B cell (primary cell): ENCODE measurements around the gene RIN3. TPM values are rescaled to one million over a fixed set of nuclear protein-coding genes. Genes with fewer than 3 reads are reported as not detected.

Experiments
- ATAC-seq: fragments of 200-7000 bp; cut with Tn5 transposase; one replicate; pipeline ENCODE4 v1.10.0; 2021; ENCODE audit warnings: low read depth, mild to moderate bottlenecking, moderate number of reproducible peaks, moderate library complexity
- CTCF ChIA-PET: fragments of 350-600 bp; sonication (Branson Sonifier 250); formaldehyde crosslinking; loops from one replicate; lab custom pipeline; 2021; ENCODE audit warnings: antibody characterized with exemption, inconsistent platforms; lab: Charles Lee
- POLR2A ChIA-PET: fragments of 350-600 bp; sonication (Branson Sonifier 250); formaldehyde crosslinking; loops from one replicate; lab custom pipeline; 2021; ENCODE audit warnings: antibody characterized with exemption; lab: Charles Lee
- DNase-seq: peaks from one replicate; pipeline ENCODE4 v3.0.0; 2013
- H2AFZ ChIP-seq: 2 replicates; pipeline ENCODE4 v1.6.1; 2012; ENCODE audit warnings: mild to moderate bottlenecking, low read depth, low read length; ENCODE audit not compliant: insufficient read depth, poor library complexity, severe bottlenecking
- H3K27ac ChIP-seq, 2 donors: 1 replicate in 1 of 2; 2 replicates in 1 of 2; pipeline ENCODE4 v1.5.1; 2012 to 2013; ENCODE audit warnings: low read length in 2 of 2, mild to moderate bottlenecking in 2 of 2, moderate library complexity in 1 of 2
- H3K27me3 ChIP-seq, 4 experiments: fragments of 200-600 bp in 1 of 4; sonication (generic) in 1 of 4; replicated peaks in 1 of 4; 1 replicate in 2 of 4; 2 replicates in 2 of 4; pipeline versions ENCODE4 v1.6.1 to v1.7.0; 2013 to 2016; ENCODE audit warnings: low read length in 3 of 4, mild to moderate bottlenecking in 2 of 4, mixed read lengths in 1 of 4, moderate library complexity in 1 of 4; ENCODE audit not compliant: insufficient read depth in 4 of 4, control insufficient read depth in 3 of 4; ENCODE audit errors: control extremely low read depth in 1 of 4
- H3K36me3 ChIP-seq, 2 experiments: replicated peaks in 1 of 2; 1 replicate in 1 of 2; 2 replicates in 1 of 2; pipeline versions ENCODE4 v1.6.1 to v1.7.1; 2013; ENCODE audit warnings: low read length in 1 of 2; ENCODE audit not compliant: insufficient read depth in 2 of 2, control insufficient read depth in 1 of 2; ENCODE audit errors: control extremely low read depth in 1 of 2, extremely low read depth in 1 of 2
- H3K4me1 ChIP-seq, 2 donors: fragments of 200-600 bp in 1 of 2; sonication (generic) in 1 of 2; 1 replicate in 1 of 2; 2 replicates in 1 of 2; pipeline versions ENCODE4 v1.5.1 to v1.6.1; 2013 to 2017; ENCODE audit warnings: low read length in 2 of 2; ENCODE audit not compliant: control insufficient read depth in 2 of 2, insufficient read depth in 2 of 2
- H3K4me2 ChIP-seq: replicated peaks from 2 replicates; pipeline ENCODE3; 2012; ENCODE audit warnings: mild to moderate bottlenecking, low read depth, low read length; ENCODE audit not compliant: poor library complexity, severe bottlenecking
- H3K4me3 ChIP-seq, 5 experiments: fragments of 200-600 bp in 1 of 5; sonication (generic) in 1 of 5; 1 replicate in 3 of 5; 2 replicates in 2 of 5; pipeline versions ENCODE4 v1.5.1 to v1.7.0; 2011 to 2016; ENCODE audit warnings: low read length in 4 of 5, mild to moderate bottlenecking in 4 of 5, low read depth in 2 of 5, control low read depth in 1 of 5, moderate library complexity in 1 of 5; ENCODE audit not compliant: insufficient read depth in 1 of 5; ENCODE audit errors: control extremely low read depth in 1 of 5, extremely low read depth in 1 of 5
- H3K79me2 ChIP-seq: fragments of 200-600 bp; sonication (generic); one replicate; pipeline ENCODE4 v1.6.0; 2016; ENCODE audit warnings: low read length; ENCODE audit not compliant: control insufficient read depth, insufficient read depth
- H3K9ac ChIP-seq: fragments of 200-600 bp; sonication (generic); 2 replicates; pipeline ENCODE4 v1.6.1; 2017; ENCODE audit warnings: mild to moderate bottlenecking, low read length, moderate library complexity
- H3K9me3 ChIP-seq, 3 donors: one replicate each; pipeline versions ENCODE4 v1.6.1 to v1.7.1; 2013; ENCODE audit warnings: low read length in 2 of 3; ENCODE audit not compliant: control insufficient read depth in 2 of 3, insufficient read depth in 1 of 3; ENCODE audit errors: control extremely low read depth in 1 of 3
- H4K20me1 ChIP-seq: 2 replicates; pipeline ENCODE4 v1.6.0; 2012; ENCODE audit warnings: mild to moderate bottlenecking, low read length; ENCODE audit not compliant: insufficient read depth, control insufficient read depth, poor library complexity, severe bottlenecking
- H3K27ac Mint-ChIP-seq: one replicate; pipeline ENCODE4 v1.8.0; 2021; ENCODE audit warnings: mixed read lengths
- H3K27me3 Mint-ChIP-seq: one replicate; pipeline ENCODE4 v1.8.0; 2021; ENCODE audit warnings: mixed read lengths
- H3K4me1 Mint-ChIP-seq: one replicate; pipeline ENCODE4 v1.8.0; 2021; ENCODE audit warnings: mixed read lengths
- H3K4me3 Mint-ChIP-seq: one replicate; pipeline ENCODE4 v1.8.0; 2021; ENCODE audit warnings: mixed read lengths
- H3K9me3 Mint-ChIP-seq: one replicate; pipeline ENCODE4 v1.8.0; 2022; ENCODE audit warnings: mixed read lengths; ENCODE audit not compliant: insufficient read depth
- CTCF ChIP-seq: fragments of 200-600 bp; IDR thresholded peaks from one replicate; pipeline ENCODE4 v1.8.0; 2022; ENCODE audit warnings: antibody characterized with exemption, mild to moderate bottlenecking
- EZH2 ChIP-seq: IDR thresholded peaks from 2 replicates; pipeline ENCODE4 v1.6.1; 2012; ENCODE audit warnings: borderline replicate concordance, low read depth, mild to moderate bottlenecking, moderate library complexity, low read length; ENCODE audit not compliant: insufficient read depth, poor library complexity, severe bottlenecking
- WGBS: methylation state at CpG from one replicate; pipeline ENCODE4 v1.1.5; 2013; ENCODE audit warnings: missing lambda C conversion rate; ENCODE audit not compliant: insufficient coverage; 5-methylcytosine and 5-hydroxymethylcytosine counted together
- intact Hi-C: fragments of 100-400 bp; cut with micrococcal nuclease; formaldehyde crosslinking; loops from one replicate; pipeline ENCODE4 v1.10.0; 2022
- polyA plus RNA-seq: library from polyadenylated mRNA; depleted of rRNA; stranded (reverse); fragments of >200 nt; gene quantifications from 2 replicates; pipeline ENCODE4 v1.2.3, GENCODE V29; 2012
- total RNA-seq, 2 donors: library from RNA; stranded (reverse); fragments of 120-200 nt in 1 of 2; gene quantifications; 1 replicate in 1 of 2; 2 replicates in 1 of 2; pipeline versions ENCODE4 v1.2.3 to v1.2.4, GENCODE V29; 2013 to 2022

Gene RIN3
- total and polyA plus RNA-seq, 2 donors (not counting 1 experiment from before 2014, with no cell fraction given): 62.1 to 123 TPM

GRCh38 chr14:92676403-92677086, 163.0 kb downstream of the RIN3 start:
- Mint-ChIP-seq H3K9me3 (no peaks in the 10 kb centered on the region), H3K27ac (peak overlapping the region; percentile 92), H3K4me3 (peak overlapping the region; percentile 79), H3K27me3 (no peaks in the 10 kb centered on the region), H3K4me1 (peaks cover 68% of the 10 kb centered on the region)
- intact Hi-C loops: loop anchor here (1.0 to 2.0 kb wide), 5 partner anchors 11 to 126 kb away; no protein-coding TSS in a partner anchor
- Histone ChIP-seq H3K9me3 (peaks cover 0 to 20% (median 0%) of the 10 kb centered on the region in 3 donors), H3K36me3 (peaks cover 0 to 81% of the 10 kb centered on the region in 2 experiments), H3K27ac (peak overlapping the region; percentile 43 to 77), H2AFZ (no peak overlapping the region), H3K79me2 (peaks cover 63% of the 10 kb centered on the region), H3K27me3 (no peaks in the 10 kb centered on the region), H3K4me1 (peaks cover 49 to 54% of the 10 kb centered on the region in 2 donors), H3K4me3 (peak overlapping the region in 1 of 5 experiments; percentile 33), H4K20me1 (peaks cover 80% of the 10 kb centered on the region), H3K4me2 (peak overlapping the region; percentile 71), H3K9ac (peak overlapping the region; percentile 54)
- 62% methylated on average over 4 of the region's 8 CpGs for WGBS
- ChIA-PET CTCF (interaction anchor here (0.7 to 3.3 kb wide), 15 partner anchors 8 to 111 kb away, joined by 3 to 38 read pairs (median 5); no protein-coding TSS in a partner anchor), POLR2A (interaction anchor here (0.8 to 2.2 kb wide), 10 partner anchors 9 to 118 kb away, joined by 3 to 18 read pairs (median 4); partner anchors contain the start of genes GOLGA5 and LGMN)
- ATAC-seq (no peak), DNase-seq (no peak)
- TF ChIP-seq CTCF (no peak), EZH2 (no peak)
